Stomach (tissue), 9 donors: ENCODE results near the gene CALM3. TPM values are rescaled to one million over a fixed set of nuclear protein-coding genes. Genes with fewer than 3 reads are reported as not detected.

Experiments
- DNase-seq, 2 donors: peaks; one replicate each; pipeline versions ENCODE4 v3.0.0 to v3.0.0-alpha.2; 2013 to 2019
- H3K27ac ChIP-seq, 5 donors: fragments of 200-600 bp in 4 of 5; sonication (generic) in 4 of 5; one replicate each; pipeline ENCODE4 v1.5.1; 2013 to 2019; ENCODE audit warnings: mild to moderate bottlenecking in 1 of 5, moderate library complexity in 1 of 5
- H3K27me3 ChIP-seq, 3 donors: fragments of 200-600 bp; sonication (generic); one replicate each; pipeline ENCODE4 v1.5.1; 2017 to 2019; ENCODE audit warnings: mixed run types in 1 of 3
- H3K36me3 ChIP-seq, 4 donors: fragments of 200-600 bp; sonication (generic); 1 replicate in 3 of 4; 2 replicates in 1 of 4; pipeline ENCODE4 v1.5.1; 2016 to 2019
- H3K4me1 ChIP-seq, 4 donors: fragments of 200-600 bp; sonication (generic); one replicate each; pipeline ENCODE4 v1.5.1; 2016 to 2019
- H3K4me3 ChIP-seq, 4 donors: fragments of 200-600 bp; sonication (generic) in 3 of 4; one replicate each; pipeline ENCODE4 v1.5.1; 2016 to 2019; ENCODE audit warnings: mild to moderate bottlenecking in 1 of 4
- H3K9me3 ChIP-seq, 4 donors: fragments of 200-600 bp; sonication (generic); one replicate each; pipeline ENCODE4 v1.5.1; 2016 to 2019
- EP300 ChIP-seq: sonication (generic); formaldehyde crosslinking; IDR thresholded peaks from one replicate; pipeline ENCODE4 v1.6.1; 2017; ENCODE audit warnings: antibody characterized with exemption
- POLR2A ChIP-seq, 4 donors: fragments of 450-650 bp; IDR thresholded peaks; one replicate each; pipeline ENCODE4 v1.6.1; 2016; ENCODE audit warnings: antibody characterized with exemption in 4 of 4, control low read depth in 2 of 4, mild to moderate bottlenecking in 1 of 4, moderate library complexity in 1 of 4
- POLR2AphosphoS5 ChIP-seq, 3 donors: sonication (generic); formaldehyde crosslinking; IDR thresholded peaks; one replicate each; pipeline ENCODE4 v1.6.1; 2016; ENCODE audit warnings: antibody characterized with exemption in 3 of 3
- WGBS, 5 donors: extraction: QIAGEN DNeasy Blood & Tissue Kit in 3 of 5; methylation state at CpG; one replicate each; pipeline versions ENCODE4 v1.1.5 to v1.1.7; 2013 to 2018; 5-methylcytosine and 5-hydroxymethylcytosine counted together
- intact Hi-C: fragments of 100-400 bp; cut with DNase I; formaldehyde crosslinking; loops from one replicate; pipeline ENCODE4 v1.15.1; 2023; ENCODE audit warnings: low total_unique reads
- polyA plus RNA-seq, 3 donors: library from polyadenylated mRNA; stranded (reverse); fragments of 200-250 nt; gene quantifications; one replicate each; pipeline ENCODE4 v1.2.3, GENCODE V29; 2013
- total RNA-seq, 5 donors: library from RNA; depleted of rRNA; stranded (reverse); fragments of >200 nt; gene quantifications; one replicate each; pipeline versions ENCODE4 v1.1.0 to v1.2.3, GENCODE V29; 2014 to 2016
- TF ChIP-seq, protein P1 (sequence below), 7 experiments: fragments of 450-650 bp in 4 of 7; fragments of 200-600 bp in 3 of 7; sonication (generic) in 3 of 7; IDR thresholded peaks; one replicate each; pipeline ENCODE4 v1.5.1; 2016 to 2019; ENCODE audit warnings: antibody characterized with exemption in 7 of 7, control low read depth in 2 of 7, mild to moderate bottlenecking in 1 of 7
- donor health status: healthy with polysubstance abuse.
- donor health status: Bipolar disorder and iron deficiency.
- donor health status: healthy.

CALM3 gene
- total and polyA plus RNA-seq, 8 donors = 84.2 to 203 (median 112) TPM

- peak in 1 of 2 donors; percentile 2 for DNase-seq
- peak overlapping the region in 2 of 5 donors; percentile 33 to 96 for H3K27ac ChIP-seq
These were observed 4.9 kb downstream of the CALM3 start for GRCh38 chr19:46606019-46606418.

DNA sequence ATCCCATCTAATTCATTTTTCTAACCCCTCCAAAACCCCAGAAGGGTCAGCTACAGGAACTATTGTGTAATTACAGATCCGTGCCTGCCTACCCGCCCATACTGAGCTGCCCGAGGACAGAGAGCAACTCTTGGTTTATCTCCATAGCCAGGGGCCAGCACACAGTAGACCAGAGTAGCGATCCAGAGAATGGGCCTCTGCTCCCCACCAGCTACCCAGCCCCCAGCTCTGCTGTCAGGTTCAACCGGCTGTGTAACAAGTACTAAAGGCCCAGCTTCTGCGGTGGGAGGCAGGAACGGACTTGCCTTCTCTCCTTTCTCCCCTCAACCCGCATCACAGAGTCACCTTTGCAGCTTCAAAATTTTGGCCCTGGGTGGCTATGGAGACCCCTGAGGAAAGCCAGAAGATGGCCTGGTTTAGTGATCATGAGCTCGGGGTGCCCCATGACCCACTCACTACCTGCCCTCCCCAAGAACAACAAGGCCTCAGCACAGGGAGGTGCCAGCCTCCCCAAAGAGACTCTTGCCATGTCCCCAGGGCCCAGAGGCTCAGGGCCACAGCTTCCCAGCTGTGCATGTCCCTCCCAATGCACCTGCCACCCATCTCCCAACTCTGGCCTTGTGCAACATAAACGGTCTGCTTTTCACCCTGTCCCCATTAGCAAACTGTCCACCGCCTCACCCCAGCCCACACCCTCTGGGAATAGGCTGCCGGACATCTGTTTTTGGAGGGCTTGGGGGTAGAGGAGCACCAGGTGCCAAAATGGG, 5.7 kb downstream of the CALM3 start:
- DNase-seq = peak in 1 of 2 donors; percentile 5
- Histone ChIP-seq H3K9me3 (no peaks in the 10 kb centered on the region), H3K27me3 (no peaks in the 10 kb centered on the region), H3K4me3 (no peak overlapping the region), H3K27ac (peak overlapping the region in 2 of 5 donors; percentile 8 to 96), H3K36me3 (peaks cover 51 to 62% (median 59%) of the 10 kb centered on the region in 4 donors), H3K4me1 (peaks cover 31 to 61% (median 42%) of the 10 kb centered on the region in 4 donors)
- 77 to 89% (median 84%) methylated on average over 12 of the region's 12 CpGs for WGBS, 5 donors
- intact Hi-C loops = no loop called here
- TF ChIP-seq POLR2AphosphoS5 (IDR thresholded peaks at IDR 0.05) (no peak), POLR2A (IDR thresholded peaks at IDR 0.05) (no peak), EP300 (no peak)
- TF ChIP-seq, protein P1, sequence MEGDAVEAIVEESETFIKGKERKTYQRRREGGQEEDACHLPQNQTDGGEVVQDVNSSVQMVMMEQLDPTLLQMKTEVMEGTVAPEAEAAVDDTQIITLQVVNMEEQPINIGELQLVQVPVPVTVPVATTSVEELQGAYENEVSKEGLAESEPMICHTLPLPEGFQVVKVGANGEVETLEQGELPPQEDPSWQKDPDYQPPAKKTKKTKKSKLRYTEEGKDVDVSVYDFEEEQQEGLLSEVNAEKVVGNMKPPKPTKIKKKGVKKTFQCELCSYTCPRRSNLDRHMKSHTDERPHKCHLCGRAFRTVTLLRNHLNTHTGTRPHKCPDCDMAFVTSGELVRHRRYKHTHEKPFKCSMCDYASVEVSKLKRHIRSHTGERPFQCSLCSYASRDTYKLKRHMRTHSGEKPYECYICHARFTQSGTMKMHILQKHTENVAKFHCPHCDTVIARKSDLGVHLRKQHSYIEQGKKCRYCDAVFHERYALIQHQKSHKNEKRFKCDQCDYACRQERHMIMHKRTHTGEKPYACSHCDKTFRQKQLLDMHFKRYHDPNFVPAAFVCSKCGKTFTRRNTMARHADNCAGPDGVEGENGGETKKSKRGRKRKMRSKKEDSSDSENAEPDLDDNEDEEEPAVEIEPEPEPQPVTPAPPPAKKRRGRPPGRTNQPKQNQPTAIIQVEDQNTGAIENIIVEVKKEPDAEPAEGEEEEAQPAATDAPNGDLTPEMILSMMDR (IDR thresholded peaks at IDR 0.05) = no peak

More at GRCh38 chr19:46606019-46606418, 4.9 kb downstream of the CALM3 start:
- TF ChIP-seq, protein P1 (IDR thresholded peaks at IDR 0.05) = no peak
- no peak for TF ChIP-seq EP300
- no peak for TF ChIP-seq POLR2A (IDR thresholded peaks at IDR 0.05)
- TF ChIP-seq POLR2AphosphoS5 (IDR thresholded peaks at IDR 0.05) = no peak
- peaks cover 31 to 58% (median 44%) of the 10 kb centered on the region in 4 donors for H3K4me1 ChIP-seq
- intact Hi-C loops = no loop called here
- WGBS, 5 donors = 88 to 92% (median 89%) methylated on average over 11 of the region's 11 CpGs
- H3K9me3 ChIP-seq = no peaks in the 10 kb centered on the region
- H3K36me3 ChIP-seq = peaks cover 51 to 60% (median 58%) of the 10 kb centered on the region in 4 donors
- no peaks in the 10 kb centered on the region for H3K27me3 ChIP-seq
- no peak overlapping the region for H3K4me3 ChIP-seq

DNA sequence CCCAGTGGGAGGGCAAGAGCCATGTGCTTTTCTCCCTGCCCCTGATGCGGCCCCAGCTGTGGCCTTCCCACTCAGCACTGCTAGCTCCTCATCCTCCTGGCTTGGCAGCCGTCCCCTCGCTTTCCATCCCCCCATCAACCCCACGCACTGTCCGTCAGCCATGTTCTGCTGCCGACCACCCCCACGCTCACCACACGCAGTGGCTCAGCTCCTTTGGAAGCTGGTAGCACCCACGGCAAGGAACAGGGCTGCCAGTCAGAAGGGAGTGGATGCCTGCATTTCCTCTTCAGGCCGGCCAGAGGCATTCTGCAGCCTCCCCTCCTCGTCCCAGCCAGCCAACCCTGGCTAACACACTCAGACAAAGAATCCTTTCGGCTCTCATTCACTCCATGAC, 6.3 kb downstream of the CALM3 start:
- H3K4me1 ChIP-seq = peaks cover 29 to 55% (median 36%) of the 10 kb centered on the region in 4 donors
- no peak overlapping the region for H3K27ac ChIP-seq
- intact Hi-C loops = no loop called here
- peaks cover 51 to 62% (median 59%) of the 10 kb centered on the region in 4 donors for H3K36me3 ChIP-seq
- no peaks in the 10 kb centered on the region for H3K27me3 ChIP-seq
- DNase-seq = peak in 1 of 2 donors; percentile 9
- no peaks in the 10 kb centered on the region for H3K9me3 ChIP-seq
- WGBS, 5 donors = 80 to 91% (median 89%) methylated on average over 12 of the region's 12 CpGs
- no peak overlapping the region for H3K4me3 ChIP-seq
- TF ChIP-seq, protein P1 (IDR thresholded peaks at IDR 0.05) = no peak
- no peak for TF ChIP-seq EP300
- no peak for TF ChIP-seq POLR2A (IDR thresholded peaks at IDR 0.05)
- TF ChIP-seq POLR2AphosphoS5 (IDR thresholded peaks at IDR 0.05) = no peak

GRCh38 chr19:46608178-46608577, 7.0 kb downstream of the CALM3 start:
- no peak for DNase-seq
- H3K36me3 ChIP-seq = peaks cover 51 to 62% (median 59%) of the 10 kb centered on the region in 4 donors
- intact Hi-C loops = no loop called here

More at GRCh38 chr19:46608178-46608577, 7.0 kb downstream of the CALM3 start:
- WGBS, 5 donors = 91 to 98% (median 96%) methylated on average over 9 of the region's 9 CpGs
- Histone ChIP-seq H3K4me3 (no peak overlapping the region), H3K4me1 (peaks cover 21 to 48% (median 29%) of the 10 kb centered on the region in 4 donors), H3K9me3 (no peaks in the 10 kb centered on the region), H3K27ac (no peak overlapping the region), H3K27me3 (no peaks in the 10 kb centered on the region)
- TF ChIP-seq POLR2A (IDR thresholded peaks at IDR 0.05) = no peak
- TF ChIP-seq EP300 = no peak
- no peak for TF ChIP-seq POLR2AphosphoS5 (IDR thresholded peaks at IDR 0.05)
- TF ChIP-seq, protein P1 (IDR thresholded peaks at IDR 0.05) = no peak
